GM19193 (cell line): ENCODE measurements around the gene NSD1.
A peak's percentile ranks its signal among the peaks of the same experiment; 100 is the strongest.

Experiments
- POLR2A ChIP-seq: IDR thresholded peaks from 4 replicates; pipeline ENCODE4 v1.6.1; 2011; ENCODE audit not compliant: insufficient read depth, insufficient read length; ENCODE audit errors: extremely low read depth

The NSD1 gene

GRCh38 chr5:177133853-177134696 lies 502 bp downstream of the NSD1 start:
- peak; percentile 32 for TF ChIP-seq POLR2A

GRCh38 chr5:177134697-177135225 lies 1.2 kb downstream of the NSD1 start:
- TF ChIP-seq POLR2A: no peak

GRCh38 chr5:177140312-177140711 lies 6.7 kb downstream of the NSD1 start:
- TF ChIP-seq POLR2A: no peak

GRCh38 chr5:177141496-177141895 lies 7.9 kb downstream of the NSD1 start:
- TF ChIP-seq POLR2A: no peak

GRCh38 chr5:177142098-177142611 lies 8.6 kb downstream of the NSD1 start:
- TF ChIP-seq POLR2A: no peak

- TF ChIP-seq POLR2A: no peak
Observed at GRCh38 chr5:177142778-177143177, 9.2 kb downstream of the NSD1 start.

- no peak for TF ChIP-seq POLR2A
Observed at GRCh38 chr5:177146891-177147638, 13.5 kb downstream of the NSD1 start.

GRCh38 chr5:177154003-177154643 lies 20.6 kb downstream of the NSD1 start:
- TF ChIP-seq POLR2A: no peak

GRCh38 chr5:177162379-177162778 lies 28.8 kb downstream of the NSD1 start:
- TF ChIP-seq POLR2A: no peak

- TF ChIP-seq POLR2A: no peak
Observed at GRCh38 chr5:177163500-177163899, 29.9 kb downstream of the NSD1 start.

- no peak for TF ChIP-seq POLR2A
Observed at GRCh38 chr5:177169271-177169670, 35.7 kb downstream of the NSD1 start.

GRCh38 chr5:177171961-177172360 lies 38.4 kb downstream of the NSD1 start:
- TF ChIP-seq POLR2A: no peak

- TF ChIP-seq POLR2A: no peak
Observed at GRCh38 chr5:177175336-177175735, 41.8 kb downstream of the NSD1 start.

- no peak for TF ChIP-seq POLR2A
Observed at GRCh38 chr5:177176175-177176711, 42.7 kb downstream of the NSD1 start.
